ENCODE measurements around the gene MRPL50.

MRPL50 gene

DNA sequence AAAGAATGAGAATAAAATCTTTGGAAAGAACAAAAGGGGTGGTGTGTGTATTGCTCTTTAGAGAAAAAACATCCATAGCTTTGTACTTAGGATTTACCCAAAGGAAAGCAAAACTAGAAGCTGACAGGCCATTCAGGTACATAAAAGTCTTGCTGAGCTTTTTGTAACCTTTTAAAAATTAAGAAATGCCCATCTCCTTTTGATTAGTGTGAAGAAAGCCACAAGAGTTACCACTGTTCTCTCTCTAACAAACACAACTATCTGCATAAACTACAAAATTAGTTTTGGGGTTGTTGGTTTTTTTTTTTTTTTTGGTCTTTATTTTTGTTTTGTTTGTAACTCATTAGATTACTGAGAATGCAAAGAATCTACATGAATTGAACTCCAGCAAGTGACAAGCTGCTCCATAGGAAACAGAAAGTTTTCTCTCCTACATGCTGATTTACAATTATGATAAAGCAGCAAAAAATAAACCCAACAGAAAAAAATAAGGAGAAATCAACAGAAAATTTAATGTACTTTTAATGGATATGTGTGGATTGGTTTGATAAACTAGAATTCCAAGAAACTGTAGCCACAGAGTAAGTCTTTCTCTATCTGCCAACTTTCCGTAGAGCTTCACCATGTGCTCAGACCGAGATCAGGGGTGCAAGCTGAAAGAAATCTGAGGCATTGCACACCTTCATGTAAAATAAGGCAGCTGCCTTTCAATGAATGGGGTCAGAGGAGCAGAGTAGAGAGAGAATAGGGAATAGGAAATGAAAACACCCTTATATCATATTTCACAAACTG is 25.9 kb downstream of the MRPL50 start:
- DNase-seq = no peak

DNA sequence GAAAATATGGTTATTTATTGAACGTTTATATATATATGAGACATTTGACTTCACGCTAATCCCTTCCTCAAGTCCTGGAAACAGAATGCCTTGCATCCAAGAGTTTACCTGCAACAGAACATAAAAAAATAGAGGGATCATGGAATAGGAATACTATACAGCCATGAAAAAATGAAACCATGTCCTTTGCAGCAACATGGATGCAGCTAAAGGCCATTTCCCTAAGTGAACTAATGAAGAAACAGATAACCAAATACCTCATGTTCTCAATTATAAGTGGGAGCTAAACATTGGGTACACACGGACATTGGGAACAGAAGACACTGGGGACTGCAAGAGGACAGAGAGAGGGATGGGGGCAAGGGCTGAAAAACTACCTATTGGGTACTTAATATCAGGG is 26.6 kb downstream of the MRPL50 start:
- DNase-seq = no peak

DNA sequence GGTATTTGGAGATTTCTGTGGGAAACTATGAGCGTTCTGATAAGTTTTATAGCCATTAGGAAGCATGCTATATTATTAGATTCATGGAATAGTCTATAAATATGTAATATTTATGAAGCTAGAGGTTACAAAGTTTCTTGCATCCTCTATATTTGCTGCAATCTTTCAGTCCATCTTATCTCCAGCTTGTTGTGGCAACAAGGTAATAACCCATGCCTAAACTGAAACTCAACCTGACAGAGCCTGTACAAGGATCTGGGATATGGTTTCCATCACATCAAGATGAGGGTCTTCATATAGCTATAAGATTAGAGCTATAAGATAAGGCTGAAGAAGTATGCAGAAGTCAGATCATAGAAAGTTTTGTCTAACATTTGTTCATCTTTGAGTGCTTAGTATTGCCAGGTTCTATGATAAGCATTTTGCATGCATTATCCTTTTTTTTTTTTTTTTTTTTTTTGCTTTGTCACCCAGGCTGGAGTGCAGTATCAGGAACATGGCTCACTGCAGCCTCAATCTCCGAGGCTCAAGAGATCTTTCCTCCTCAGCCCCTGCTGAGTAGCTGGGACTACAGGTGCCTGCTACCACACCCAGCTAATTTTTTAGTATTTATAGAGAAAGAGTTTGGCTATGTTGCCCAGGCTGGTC is 28.4 kb downstream of the MRPL50 start:
- no peak for DNase-seq

DNA sequence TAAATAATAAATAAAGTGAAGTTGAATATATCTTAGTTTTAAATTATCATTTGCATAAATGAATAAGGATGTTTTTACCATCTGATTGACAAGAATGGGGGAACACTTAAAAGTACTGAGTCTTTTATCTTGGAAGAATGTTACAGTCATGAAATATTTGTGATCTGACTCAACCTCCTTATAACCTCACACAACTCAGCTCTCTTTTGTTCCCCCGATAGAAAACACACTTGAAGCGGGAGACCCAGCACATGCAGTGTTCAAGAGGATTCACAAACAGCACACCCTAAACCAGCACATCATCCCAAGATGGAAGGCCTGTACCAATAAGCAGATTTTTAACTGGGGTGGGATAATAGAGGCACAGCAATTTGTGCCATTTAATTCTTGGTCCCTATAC is 29.1 kb downstream of the MRPL50 start:
- no peak for DNase-seq

DNA sequence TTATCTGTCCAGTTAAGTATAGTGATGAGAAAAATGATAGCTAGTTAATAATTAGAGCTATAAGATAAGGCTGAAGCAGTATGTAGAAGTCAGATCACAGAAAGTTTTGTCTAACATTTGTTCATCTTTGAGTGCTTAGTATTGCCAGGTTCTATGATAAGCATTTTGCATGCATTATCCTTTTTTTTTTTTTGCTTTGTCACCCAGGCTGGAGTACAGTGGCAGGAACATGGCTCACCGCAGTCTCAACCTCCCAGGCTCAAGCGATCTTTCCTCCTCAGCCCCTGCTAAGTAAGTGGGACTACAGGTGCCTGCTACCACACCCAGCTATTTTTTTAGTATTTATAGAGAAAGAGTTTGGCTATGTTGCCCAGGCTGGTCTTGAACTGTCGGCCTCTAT is 31.1 kb downstream of the MRPL50 start:
- no peak for DNase-seq

DNA sequence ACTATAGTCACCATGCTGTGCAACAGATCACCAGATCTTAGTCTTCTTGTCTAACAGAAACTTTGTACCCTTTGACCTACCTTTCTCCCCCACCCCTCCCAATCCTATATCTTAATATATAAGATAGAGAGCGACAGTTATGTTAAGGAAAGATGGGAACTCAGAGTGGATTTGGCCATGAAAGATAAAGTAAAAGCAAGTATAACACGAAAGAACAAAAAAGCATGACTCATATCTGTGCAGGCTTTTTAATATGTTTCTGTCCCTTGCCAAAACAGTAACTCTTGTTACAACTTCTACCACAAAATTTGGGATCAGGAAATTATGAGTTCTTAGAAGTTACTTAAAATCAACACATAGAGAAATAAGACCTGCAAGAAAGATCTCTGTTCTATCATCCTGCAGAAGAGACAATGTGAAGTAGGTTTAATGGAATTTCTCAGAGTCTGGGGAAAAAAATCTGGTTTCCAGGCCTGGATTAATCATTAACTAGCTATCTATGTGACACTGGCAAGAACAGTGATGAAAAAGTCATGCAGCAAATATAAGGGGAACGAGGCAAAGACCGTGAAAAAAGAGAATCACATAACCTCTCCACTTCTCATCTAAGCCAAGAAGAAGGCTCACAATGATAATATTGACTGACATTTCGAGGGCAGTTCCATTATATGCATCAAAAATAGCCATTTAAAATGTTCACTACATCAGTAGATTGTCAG is 32.2 kb downstream of the MRPL50 start:
- no peak for DNase-seq

DNA sequence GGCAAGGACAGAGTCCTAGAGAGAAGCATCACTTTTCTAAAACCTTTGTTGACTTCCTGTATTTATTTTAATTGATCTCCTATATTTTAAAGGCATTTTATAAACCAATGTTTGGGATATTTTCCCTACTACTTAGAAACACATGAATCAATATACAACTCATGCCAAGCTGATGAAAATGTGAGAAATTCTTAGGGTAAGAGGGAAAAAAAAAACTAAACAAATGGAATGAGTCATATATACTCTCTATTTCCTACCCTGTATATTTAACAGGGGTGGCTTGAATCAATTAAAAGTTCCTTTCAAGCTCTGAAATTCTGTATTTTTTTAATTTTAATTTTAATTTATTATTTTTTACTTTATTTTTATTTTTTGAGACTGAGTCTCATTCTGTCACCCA is 33.2 kb downstream of the MRPL50 start:
- DNase-seq = no peak

DNA sequence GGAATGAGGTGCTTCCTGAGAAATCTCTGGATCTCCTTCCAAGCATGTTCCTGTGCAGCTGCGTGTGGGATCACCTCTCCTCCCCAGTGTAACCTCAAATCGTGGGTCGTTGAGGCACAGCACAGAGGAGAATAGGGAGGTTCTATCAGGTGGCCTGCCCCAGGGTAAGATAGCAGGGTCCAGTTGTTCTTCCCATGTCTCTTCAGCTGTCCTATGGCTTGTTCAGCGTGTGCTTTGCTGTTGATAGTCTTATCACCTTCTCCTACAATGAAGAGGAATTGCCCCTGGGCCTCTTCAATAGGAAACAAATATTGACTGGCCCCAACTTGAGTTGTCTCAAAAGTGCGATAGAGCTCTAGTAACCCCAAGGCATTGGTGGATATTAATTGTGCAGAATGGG is 36.0 kb downstream of the MRPL50 start:
- DNase-seq = no peak

DNA sequence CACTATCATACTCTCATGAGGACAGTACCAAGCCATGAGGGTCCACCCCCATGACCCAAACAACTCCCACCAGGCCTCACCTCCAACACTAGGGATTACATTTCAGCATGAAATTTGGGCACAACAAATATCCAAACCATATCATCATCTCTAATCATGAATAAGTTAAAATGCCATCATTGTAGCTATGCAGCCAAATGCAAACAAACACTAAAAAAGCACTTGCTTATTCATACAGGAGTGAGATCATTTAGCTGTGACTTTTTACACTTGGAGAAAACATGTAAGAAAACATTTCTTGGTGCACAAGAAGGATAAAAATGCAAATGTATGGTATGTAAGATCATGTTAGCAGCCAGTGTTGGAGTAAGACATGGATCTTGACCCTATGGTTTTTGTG is 37.8 kb downstream of the MRPL50 start:
- DNase-seq = no peak

DNA sequence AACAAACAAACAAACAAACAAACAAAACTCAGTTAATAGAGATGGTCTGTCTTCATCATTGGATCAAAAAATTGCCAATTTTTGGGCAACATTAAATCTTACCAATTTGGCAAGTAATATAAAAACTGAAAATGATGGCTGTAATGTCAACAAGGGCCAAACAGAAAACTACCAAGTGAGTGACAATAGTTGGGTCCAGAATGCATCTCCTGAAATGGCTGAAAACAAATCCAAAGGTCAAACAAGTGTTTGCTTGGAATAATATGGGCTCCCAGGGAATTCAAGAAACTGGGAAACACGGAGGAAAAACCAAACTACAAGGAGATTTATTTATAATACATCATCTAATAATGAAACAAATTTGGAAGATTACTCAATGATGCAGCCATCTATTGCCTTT is 38.7 kb downstream of the MRPL50 start:
- no peak for DNase-seq

DNA sequence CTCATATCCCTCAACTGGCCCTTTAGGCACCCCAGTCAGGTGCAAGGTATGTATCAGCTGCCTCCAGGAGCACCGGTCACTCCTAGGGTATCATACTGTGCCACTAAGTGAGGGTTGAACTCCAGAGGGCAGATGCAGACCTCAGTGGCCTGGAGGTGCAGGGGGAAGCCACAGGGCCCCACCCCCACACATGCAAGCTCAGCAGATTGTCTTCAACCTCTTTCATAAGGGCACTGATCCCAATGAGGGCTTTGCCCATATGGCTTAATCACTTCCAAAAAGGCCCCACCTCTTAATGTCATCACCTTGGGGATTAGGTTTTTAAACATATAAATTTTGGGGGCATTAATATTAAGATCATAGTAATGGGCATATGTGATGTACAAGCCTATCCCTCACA is 41.8 kb downstream of the MRPL50 start:
- no peak for DNase-seq

DNA sequence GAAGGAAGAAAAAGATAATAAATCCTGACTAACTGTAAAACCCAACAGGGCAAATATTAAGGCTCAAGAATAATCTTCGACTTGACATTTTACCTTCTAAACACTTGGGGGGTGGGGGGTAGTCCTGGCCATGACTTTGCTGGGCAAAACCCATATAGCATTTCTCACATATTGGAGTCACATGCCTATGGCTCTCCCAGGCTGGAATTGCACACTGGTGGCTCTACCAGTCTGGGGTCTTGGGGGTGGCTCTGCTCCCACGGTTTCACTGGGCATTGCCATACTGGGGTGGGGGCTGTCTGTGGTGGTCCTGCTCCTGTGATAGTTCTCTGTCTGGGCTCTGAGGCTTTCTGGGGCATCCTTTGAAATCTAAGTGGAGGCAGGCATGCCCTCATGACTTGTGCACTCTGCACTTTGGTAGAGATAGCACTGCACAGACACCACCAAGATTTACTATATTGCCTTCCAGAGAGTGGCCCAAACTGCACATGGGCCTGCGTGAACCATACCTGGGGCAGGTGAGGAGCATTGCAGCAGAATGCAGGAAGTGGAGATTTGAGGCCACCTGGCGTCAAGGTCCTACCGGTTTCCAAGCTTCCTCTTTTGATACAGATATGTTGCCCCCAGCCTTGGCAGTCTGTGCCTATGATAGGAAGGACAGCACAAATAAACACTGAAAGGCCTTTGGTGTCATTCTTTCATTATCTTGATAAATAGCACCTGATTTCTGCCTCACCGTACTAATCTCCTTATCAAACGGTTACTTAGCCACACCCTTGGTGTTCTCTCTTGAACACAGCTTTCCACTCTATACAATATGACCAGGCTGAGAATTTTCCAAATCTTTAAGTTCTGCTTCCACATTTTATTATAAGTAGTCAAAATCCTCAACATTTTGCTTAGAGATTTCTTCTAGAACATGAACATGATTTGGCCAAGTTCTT is 43.4 kb downstream of the MRPL50 start:
- DNase-seq = no peak

DNA sequence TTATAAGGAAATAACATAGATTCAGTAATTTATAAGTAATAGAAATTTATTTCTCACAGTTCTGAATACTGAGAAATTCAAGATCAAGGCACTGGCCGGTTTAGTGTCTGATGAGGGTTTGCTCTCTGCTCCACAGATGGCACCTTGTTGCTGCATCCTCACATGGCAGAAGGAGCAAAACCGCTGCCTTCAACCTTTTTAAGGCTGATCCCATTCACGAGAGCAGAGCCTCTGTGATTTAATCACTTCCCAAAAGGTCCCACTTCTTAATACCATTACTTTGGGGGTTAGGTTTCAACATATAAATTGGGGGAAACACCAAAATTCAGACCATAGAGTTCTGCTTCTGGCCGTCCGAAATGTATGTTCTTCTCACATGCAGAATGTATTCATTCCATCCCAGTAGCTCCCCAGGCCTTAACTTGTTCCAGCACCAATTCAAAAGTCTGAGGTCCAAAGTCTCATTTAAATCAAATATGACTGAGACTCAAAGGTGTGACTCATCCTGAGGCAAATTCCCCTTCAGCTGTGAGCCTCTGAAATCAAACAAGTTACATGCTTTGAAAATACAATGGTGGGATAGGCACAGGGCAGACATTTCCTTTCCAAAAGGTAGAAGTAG is 44.2 kb downstream of the MRPL50 start:
- DNase-seq = no peak

DNA sequence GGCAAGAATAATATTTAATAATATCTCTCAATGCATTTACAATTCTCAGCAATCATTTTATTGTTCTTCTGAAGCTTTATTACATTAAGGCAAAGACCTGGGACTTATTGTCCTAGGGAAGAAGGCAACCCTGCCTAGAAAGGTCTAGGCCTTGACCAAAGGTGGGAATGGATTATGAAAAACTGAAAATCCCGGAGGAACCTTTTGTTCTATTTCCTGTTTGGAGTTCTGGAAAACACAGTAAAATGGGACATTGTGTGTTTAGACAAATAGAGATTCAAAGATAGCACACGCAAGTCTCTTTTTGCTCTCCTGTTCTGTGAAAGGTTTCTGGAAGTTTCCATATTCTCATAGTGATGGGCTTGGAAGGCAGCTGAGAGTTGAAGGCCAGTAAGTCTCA is 44.7 kb downstream of the MRPL50 start:
- no peak for DNase-seq

DNA sequence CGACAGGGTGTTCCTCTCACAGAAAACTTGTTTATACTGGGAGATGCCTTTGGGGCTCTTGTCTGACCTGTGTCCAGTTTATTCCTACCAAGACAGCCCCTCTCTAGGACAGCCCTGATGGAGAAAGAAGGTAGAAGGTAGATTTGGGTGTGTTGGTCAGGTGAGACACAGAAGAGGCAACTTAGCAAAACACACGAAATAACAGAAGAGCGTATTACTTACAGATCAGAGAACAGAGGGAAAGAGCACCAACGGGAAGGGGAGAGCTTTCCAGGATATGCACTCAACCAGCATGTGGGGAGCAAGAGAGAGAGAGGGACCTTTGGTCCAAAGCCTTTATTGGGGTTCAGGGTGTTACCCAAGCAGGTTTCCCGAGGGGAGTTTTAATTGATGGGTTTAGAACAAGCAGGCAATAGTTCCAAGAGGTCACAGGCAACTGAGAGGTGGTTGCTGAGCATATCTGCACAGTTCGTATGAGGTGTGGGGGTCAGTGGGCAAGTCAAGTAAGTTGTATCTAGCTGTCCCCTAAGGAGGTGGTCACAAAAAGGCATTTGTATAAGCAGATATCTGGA is 45.4 kb downstream of the MRPL50 start:
- no peak for DNase-seq

DNA sequence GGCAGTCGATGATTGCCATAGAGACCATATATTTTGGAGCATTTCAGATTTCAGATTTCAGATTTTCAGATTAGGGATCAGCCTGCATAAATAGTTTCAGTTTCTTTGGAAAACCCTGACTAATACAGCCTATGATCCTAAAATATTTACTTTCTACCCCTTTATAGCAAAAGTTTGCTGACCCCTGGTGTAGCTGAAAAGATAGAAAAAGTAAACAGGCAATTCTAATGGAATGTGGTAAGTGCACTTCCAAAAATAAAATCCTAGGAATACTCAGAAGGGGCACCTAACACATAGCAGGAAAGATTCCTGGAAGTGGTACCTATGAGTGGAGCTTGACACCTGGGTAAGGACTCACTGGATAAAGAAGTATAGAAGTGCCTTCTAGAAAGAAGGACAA is 48.1 kb downstream of the MRPL50 start:
- DNase-seq = no peak

DNA sequence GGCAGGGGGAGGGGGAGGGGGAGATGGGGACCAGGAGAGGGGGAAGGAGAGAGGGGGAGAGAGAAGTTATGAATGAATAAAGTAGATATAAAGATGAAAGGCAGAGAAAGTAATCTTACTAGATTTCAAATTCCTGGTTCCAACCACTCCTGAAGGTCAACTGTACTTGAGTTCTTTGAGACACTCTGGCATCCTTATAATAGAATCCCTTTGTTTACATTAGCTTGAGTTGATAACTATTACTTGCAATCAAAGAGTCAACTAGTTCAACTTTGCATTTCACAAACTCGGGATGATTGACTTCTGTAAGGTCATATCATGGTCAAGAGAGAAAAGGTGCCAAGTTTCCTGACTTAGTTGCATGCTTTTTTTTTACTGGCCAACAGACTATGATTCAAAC is 55.8 kb downstream of the MRPL50 start:
- DNase-seq = no peak

DNA sequence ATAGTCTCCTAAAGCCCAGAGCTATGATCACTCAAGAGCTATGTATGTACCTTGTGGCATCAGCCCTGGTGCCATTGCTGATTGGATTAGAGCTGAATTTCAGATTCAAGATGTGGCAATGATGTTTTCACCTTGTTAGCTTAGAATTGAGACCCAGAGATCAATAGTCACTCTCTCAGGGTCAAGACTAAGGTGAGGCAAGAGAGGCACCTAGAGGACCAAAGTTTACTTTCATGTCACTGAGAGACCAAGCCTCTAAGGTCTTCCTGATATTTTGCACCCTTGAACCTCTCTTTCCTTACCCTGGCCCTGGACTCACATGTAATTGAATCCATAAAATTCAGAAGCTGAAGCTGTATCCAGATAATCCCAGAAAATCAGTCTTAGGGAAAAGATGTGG is 56.5 kb downstream of the MRPL50 start:
- no peak for DNase-seq

Measured in stimulated activated CD4-positive, alpha-beta T cell treated with anti-CD3 and anti-CD28 coated beads, Interleukin-4, amount 100 ng/mL, for 24 hours (primary cell).